K562 (cell line): Measurements from ENCODE around the gene NRSN2. TPM values are rescaled to one million over a fixed set of nuclear protein-coding genes. Genes with fewer than 3 reads are reported as not detected.

Experiments used
- CCNT2 ChIP-seq: IDR thresholded peaks from 2 replicates; pipeline ENCODE4 v1.6.1; 2011; ENCODE audit warnings: borderline replicate concordance, low read depth, mild to moderate bottlenecking, moderate library complexity, mixed read lengths, low read length; ENCODE audit not compliant: insufficient read length; ENCODE audit errors: extremely low read depth
- FOSL1 ChIP-seq: fragments of 200-800 bp; sonication (Bioruptor generic); conservative IDR thresholded peaks from 2 replicates; pipeline ENCODE4 v1.6.1; 2016; ENCODE audit warnings: missing genetic modification characterization, missing compliant biosample characterization
- FOXK1 ChIP-seq: sonication (generic); formaldehyde crosslinking; IDR thresholded peaks from 2 replicates; pipeline ENCODE4 v1.8.0; 2022; ENCODE audit warnings: missing genetic modification reagents, mild to moderate bottlenecking, borderline replicate concordance
- HDAC1 ChIP-seq, 2 experiments: fragments of 450-650 bp; IDR thresholded peaks; 2 replicates each; pipeline ENCODE4 v1.6.1; 2016 to 2017; ENCODE audit warnings: inconsistent platforms in 1 of 2, mild to moderate bottlenecking in 1 of 2, moderate library complexity in 1 of 2
- KDM2B ChIP-seq: fragments of 250-450 bp; sonication (Bioruptor Pico); IDR thresholded peaks from 2 replicates; pipeline ENCODE4 v1.8.0; 2021; ENCODE audit warnings: mild to moderate bottlenecking, moderate library complexity
- KLF6 ChIP-seq: fragments of 250-450 bp; sonication (Bioruptor Pico); IDR thresholded peaks from 2 replicates; pipeline ENCODE4 v1.4.0; 2020; ENCODE audit warnings: mild to moderate bottlenecking, moderate library complexity, borderline replicate concordance
- MCM3 ChIP-seq: fragments of 450-650 bp; IDR thresholded peaks from 2 replicates; pipeline ENCODE4 v1.6.1; 2016
- MEF2D ChIP-seq: conservative IDR thresholded peaks from 2 replicates; pipeline ENCODE4 v1.6.1; 2016; ENCODE audit warnings: low read depth, missing genetic modification characterization, missing compliant biosample characterization
- NCOR1 ChIP-seq: fragments of 450-650 bp; IDR thresholded peaks from 2 replicates; pipeline ENCODE4 v1.6.1; 2016; ENCODE audit warnings: mild to moderate bottlenecking, moderate library complexity
- NEUROD1 ChIP-seq: fragments of 150-350 bp; IDR thresholded peaks from 2 replicates; pipeline ENCODE4 v1.6.1; 2014; ENCODE audit warnings: borderline replicate concordance, low read length, low read depth; ENCODE audit not compliant: partially characterized antibody
- SREBF2 ChIP-seq: sonication (generic); formaldehyde crosslinking; IDR thresholded peaks from 2 replicates; pipeline ENCODE4 v1.4.0; 2020; ENCODE audit warnings: mild to moderate bottlenecking, missing genetic modification reagents
- SRF ChIP-seq, 2 experiments: fragments of 250-450, 450-650 bp in 1 of 2; sonication (Bioruptor Pico) in 1 of 2; sonication (generic) in 1 of 2; formaldehyde crosslinking; IDR thresholded peaks; 2 replicates each; pipeline versions ENCODE4 v1.5.0 to v1.5.1; 2020 to 2022; ENCODE audit warnings: mild to moderate bottlenecking in 1 of 2, missing genetic modification reagents in 1 of 2
- YY1 ChIP-seq, 3 experiments: IDR thresholded peaks; 2 replicates each; pipeline ENCODE4 v1.6.1; 2011; ENCODE audit warnings: low read length in 2 of 3, mild to moderate bottlenecking in 2 of 3, moderate library complexity in 2 of 3, borderline replicate concordance in 1 of 3, control low read depth in 1 of 3, low read depth in 1 of 3; ENCODE audit not compliant: insufficient read depth in 3 of 3, insufficient replicate concordance in 2 of 3, control insufficient read depth in 1 of 3, insufficient read length in 1 of 3; ENCODE audit errors: extremely low read depth in 1 of 3
- ZNF121 ChIP-seq: sonication (generic); formaldehyde crosslinking; conservative IDR thresholded peaks from 2 replicates; pipeline ENCODE4 v1.8.0; 2022; ENCODE audit warnings: missing genetic modification reagents
- ZNF165 ChIP-seq: fragments of 250-450 bp; sonication (Bioruptor Pico); IDR thresholded peaks from 2 replicates; pipeline ENCODE4 v1.4.0; 2020; ENCODE audit warnings: borderline replicate concordance
- ZNF23 ChIP-seq: fragments of 250-450 bp; sonication (Bioruptor Pico); IDR thresholded peaks from 2 replicates; pipeline ENCODE4 v1.4.0; 2020; ENCODE audit warnings: mild to moderate bottlenecking
- ZNF583 ChIP-seq: fragments of 250-450 bp; sonication (Bioruptor Pico); IDR thresholded peaks from 2 replicates; pipeline ENCODE4 v1.4.0; 2020
- polyA plus RNA-seq, 8 experiments: library from polyadenylated mRNA; depleted of rRNA in 4 of 8; stranded (reverse) in 5 of 8; unstranded in 3 of 8; fragments of >200 nt; fragmentation: Nextera tagmentation in 2 of 8; fragmentation: Illumina TruSeq in 1 of 8; extraction: Ambion mirVana in 2 of 8; extraction: Trizol in 1 of 8; gene quantifications; 2 replicates each; pipeline versions ENCODE4 v1.2.1 to v1.2.3, GENCODE V29; 2011 to 2014; ENCODE audit warnings: inconsistent platforms in 1 of 8, missing spikeins in 1 of 8
- total RNA-seq, 7 experiments: library from RNA; depleted of rRNA in 6 of 7; stranded (reverse); fragments of >200 nt in 6 of 7; fragmentation: Illumina TruSeq in 2 of 7; extraction: Trizol in 2 of 7; gene quantifications; 2 replicates each; pipeline versions ENCODE4 v1.2.1 to v1.2.3, GENCODE V29; 2011 to 2021; ENCODE audit warnings: low replicate concordance in 1 of 7
- TF ChIP-seq, protein P1 (sequence below): fragments of 450-650 bp; IDR thresholded peaks from 2 replicates; pipeline ENCODE4 v1.7.1; 2018; ENCODE audit warnings: mild to moderate bottlenecking, low read depth; ENCODE audit not compliant: partially characterized antibody
- TF ChIP-seq, protein P2 (sequence below): sonication (generic); formaldehyde crosslinking; IDR thresholded peaks from 2 replicates; pipeline ENCODE4 v1.8.0; 2022; ENCODE audit warnings: mild to moderate bottlenecking, missing genetic modification reagents
- TF ChIP-seq, protein P3 (sequence below): sonication (generic); formaldehyde crosslinking; IDR thresholded peaks from 2 replicates; pipeline ENCODE4 v1.8.0; 2022; ENCODE audit warnings: mild to moderate bottlenecking, missing genetic modification reagents
- TF ChIP-seq, protein P4 (sequence below), 3 experiments: IDR thresholded peaks in 2 of 3; conservative IDR thresholded peaks in 1 of 3; 2 replicates each; pipeline ENCODE4 v1.5.1; 2011 to 2012; ENCODE audit warnings: low read length in 3 of 3, mild to moderate bottlenecking in 3 of 3, control low read depth in 2 of 3, improper control_type of control experiment in 1 of 3, inconsistent platforms in 1 of 3, low read depth in 1 of 3, mixed read lengths in 1 of 3, moderate library complexity in 1 of 3; ENCODE audit not compliant: insufficient read depth in 2 of 3

The NRSN2 gene
- total and polyA plus RNA-seq, 9 of the 15 experiments (the other 6 are each of a cell fraction or from before 2014, with no cell fraction given), result 7.5 to 29.7 (median 11.1) TPM

DNA sequence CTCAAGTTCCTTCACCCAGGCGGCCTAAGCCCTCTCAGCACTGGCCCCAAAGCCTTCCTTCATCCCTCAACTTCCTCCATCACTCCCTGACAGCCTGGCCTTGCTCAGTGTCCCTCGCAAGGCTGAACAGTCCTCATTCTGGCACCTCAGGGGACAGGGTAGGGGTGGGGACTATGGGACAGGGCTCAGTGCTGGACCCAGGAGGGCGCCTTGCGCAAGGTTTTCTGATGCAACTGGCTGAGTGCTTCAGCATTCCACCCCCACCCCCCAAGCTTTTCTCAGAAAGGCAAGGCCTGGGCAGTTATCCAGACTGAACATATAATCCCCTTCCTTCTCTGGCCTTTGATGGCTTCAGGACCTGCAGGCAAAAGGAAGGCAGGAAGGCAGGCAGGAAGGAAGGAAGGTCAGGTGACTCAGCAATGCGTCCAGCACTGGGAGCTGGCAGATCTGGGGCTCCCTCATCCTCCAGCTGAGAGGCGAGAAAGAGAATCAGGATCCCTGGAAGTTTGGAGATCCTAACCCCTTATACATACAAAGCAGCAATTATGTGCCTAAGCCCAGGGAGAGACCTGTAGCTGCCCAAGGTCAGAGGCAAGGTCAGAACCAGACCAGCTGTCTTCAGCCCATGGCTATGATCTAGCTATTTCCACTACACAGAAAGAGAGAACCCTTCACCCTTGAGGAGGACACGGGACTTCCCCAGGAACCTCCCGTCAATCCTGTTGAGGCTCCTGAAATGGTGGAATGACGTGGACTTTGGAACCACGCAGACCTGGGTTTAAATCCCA is 25.0 kb downstream of the NRSN2 start (continued):
- TF ChIP-seq, protein P1, sequence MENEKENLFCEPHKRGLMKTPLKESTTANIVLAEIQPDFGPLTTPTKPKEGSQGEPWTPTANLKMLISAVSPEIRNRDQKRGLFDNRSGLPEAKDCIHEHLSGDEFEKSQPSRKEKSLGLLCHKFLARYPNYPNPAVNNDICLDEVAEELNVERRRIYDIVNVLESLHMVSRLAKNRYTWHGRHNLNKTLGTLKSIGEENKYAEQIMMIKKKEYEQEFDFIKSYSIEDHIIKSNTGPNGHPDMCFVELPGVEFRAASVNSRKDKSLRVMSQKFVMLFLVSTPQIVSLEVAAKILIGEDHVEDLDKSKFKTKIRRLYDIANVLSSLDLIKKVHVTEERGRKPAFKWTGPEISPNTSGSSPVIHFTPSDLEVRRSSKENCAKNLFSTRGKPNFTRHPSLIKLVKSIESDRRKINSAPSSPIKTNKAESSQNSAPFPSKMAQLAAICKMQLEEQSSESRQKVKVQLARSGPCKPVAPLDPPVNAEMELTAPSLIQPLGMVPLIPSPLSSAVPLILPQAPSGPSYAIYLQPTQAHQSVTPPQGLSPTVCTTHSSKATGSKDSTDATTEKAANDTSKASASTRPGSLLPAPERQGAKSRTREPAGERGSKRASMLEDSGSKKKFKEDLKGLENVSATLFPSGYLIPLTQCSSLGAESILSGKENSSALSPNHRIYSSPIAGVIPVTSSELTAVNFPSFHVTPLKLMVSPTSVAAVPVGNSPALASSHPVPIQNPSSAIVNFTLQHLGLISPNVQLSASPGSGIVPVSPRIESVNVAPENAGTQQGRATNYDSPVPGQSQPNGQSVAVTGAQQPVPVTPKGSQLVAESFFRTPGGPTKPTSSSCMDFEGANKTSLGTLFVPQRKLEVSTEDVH, result peak; percentile 49
- TF ChIP-seq SREBF2 (CRISPR knock-in tag) (no peak), CCNT2 (no peak), YY1 (IDR thresholded peaks at IDR 0.05; ENCODE audit: borderline replicate concordance in 1 of 3, control insufficient read depth in 1 of 3, extremely low read depth in 1 of 3, insufficient read depth in 3 of 3, insufficient read length in 1 of 3, insufficient replicate concordance in 2 of 3, low read depth in 1 of 3, low read length in 2 of 3) (peak in 2 of 3 experiments; percentile 54 to 64), KDM2B (CRISPR knock-in tag) (no peak), ZNF23 (CRISPR knock-in tag) (no peak), KLF6 (CRISPR knock-in tag) (peak; percentile 69; the same call in 1 of the 2 replicates), FOSL1 (tag) (peak; percentile 79), ZNF165 (no peak), ZNF121 (CRISPR knock-in tag) (no peak), SRF (CRISPR knock-in tag; IDR thresholded peaks at IDR 0.05) (no peak; a peak in 1 of 4 replicates), MEF2D (tag) (peak; percentile 63), MCM3 (no peak), HDAC1 (IDR thresholded peaks at IDR 0.05) (peak in 1 of 2 experiments; percentile 83; a peak in 2 of 4 replicates), FOXK1 (no peak), NCOR1 (peak; percentile 84), NEUROD1 (peak; percentile 85), ZNF583 (CRISPR knock-in tag) (peak; percentile 73)
- TF ChIP-seq, protein P2, sequence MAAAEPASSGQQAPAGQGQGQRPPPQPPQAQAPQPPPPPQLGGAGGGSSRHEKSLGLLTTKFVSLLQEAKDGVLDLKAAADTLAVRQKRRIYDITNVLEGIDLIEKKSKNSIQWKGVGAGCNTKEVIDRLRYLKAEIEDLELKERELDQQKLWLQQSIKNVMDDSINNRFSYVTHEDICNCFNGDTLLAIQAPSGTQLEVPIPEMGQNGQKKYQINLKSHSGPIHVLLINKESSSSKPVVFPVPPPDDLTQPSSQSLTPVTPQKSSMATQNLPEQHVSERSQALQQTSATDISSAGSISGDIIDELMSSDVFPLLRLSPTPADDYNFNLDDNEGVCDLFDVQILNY (CRISPR knock-in tag), result no peak
- TF ChIP-seq, protein P3, sequence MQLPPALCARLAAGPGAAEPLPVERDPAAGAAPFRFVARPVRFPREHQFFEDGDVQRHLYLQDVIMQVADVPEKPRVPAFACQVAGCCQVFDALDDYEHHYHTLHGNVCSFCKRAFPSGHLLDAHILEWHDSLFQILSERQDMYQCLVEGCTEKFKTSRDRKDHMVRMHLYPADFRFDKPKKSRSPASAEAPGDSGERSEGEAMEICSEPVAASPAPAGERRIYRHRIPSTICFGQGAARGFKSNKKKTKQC (CRISPR knock-in tag), result no peak; the same call in 1 of the 2 replicates
- TF ChIP-seq, protein P4, sequence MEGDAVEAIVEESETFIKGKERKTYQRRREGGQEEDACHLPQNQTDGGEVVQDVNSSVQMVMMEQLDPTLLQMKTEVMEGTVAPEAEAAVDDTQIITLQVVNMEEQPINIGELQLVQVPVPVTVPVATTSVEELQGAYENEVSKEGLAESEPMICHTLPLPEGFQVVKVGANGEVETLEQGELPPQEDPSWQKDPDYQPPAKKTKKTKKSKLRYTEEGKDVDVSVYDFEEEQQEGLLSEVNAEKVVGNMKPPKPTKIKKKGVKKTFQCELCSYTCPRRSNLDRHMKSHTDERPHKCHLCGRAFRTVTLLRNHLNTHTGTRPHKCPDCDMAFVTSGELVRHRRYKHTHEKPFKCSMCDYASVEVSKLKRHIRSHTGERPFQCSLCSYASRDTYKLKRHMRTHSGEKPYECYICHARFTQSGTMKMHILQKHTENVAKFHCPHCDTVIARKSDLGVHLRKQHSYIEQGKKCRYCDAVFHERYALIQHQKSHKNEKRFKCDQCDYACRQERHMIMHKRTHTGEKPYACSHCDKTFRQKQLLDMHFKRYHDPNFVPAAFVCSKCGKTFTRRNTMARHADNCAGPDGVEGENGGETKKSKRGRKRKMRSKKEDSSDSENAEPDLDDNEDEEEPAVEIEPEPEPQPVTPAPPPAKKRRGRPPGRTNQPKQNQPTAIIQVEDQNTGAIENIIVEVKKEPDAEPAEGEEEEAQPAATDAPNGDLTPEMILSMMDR (IDR thresholded peaks at IDR 0.05 in 2 of 3, conservative IDR thresholded peaks at IDR 0.05 in 1 of 3; ENCODE audit: insufficient read depth in 2 of 3, low read depth in 1 of 3, low read length in 3 of 3), result peak in 2 of 3 experiments; percentile 21 to 23; a peak in 3 of 6 replicates
